H9 (cell line): ENCODE data around the gene ITGB2. TPM values are rescaled to one million over a fixed set of nuclear protein-coding genes. Genes with fewer than 3 reads are reported as not detected.

Experiments used
- DNase-seq: peaks from one replicate; pipeline ENCODE4 v3.0.0-alpha.2; 2017
- H2AFZ ChIP-seq: one replicate; pipeline ENCODE4 v1.6.1; 2013; ENCODE audit warnings: mild to moderate bottlenecking, low read length, control low read depth, moderate library complexity
- H2AK5ac ChIP-seq: 2 replicates; pipeline ENCODE4 v1.6.1; 2013; ENCODE audit warnings: low read length, control low read depth, mixed read lengths; ENCODE audit not compliant: insufficient read length
- H2BK120ac ChIP-seq: one replicate; pipeline ENCODE4 v1.6.1; 2013; ENCODE audit warnings: low read depth, mild to moderate bottlenecking, low read length, control low read depth, inconsistent platforms; ENCODE audit not compliant: poor library complexity, severe bottlenecking
- H2BK12ac ChIP-seq: 2 replicates; pipeline ENCODE4 v1.6.1; 2013; ENCODE audit warnings: low read length, control low read depth, mixed read lengths, low read depth; ENCODE audit not compliant: insufficient read length
- H2BK15ac ChIP-seq: 2 replicates; pipeline ENCODE4 v1.6.1; 2013; ENCODE audit warnings: low read depth, low read length, control low read depth
- H2BK20ac ChIP-seq: one replicate; pipeline ENCODE4 v1.6.1; 2013; ENCODE audit warnings: low read depth, mild to moderate bottlenecking, low read length, control low read depth, inconsistent platforms; ENCODE audit not compliant: poor library complexity, severe bottlenecking
- H2BK5ac ChIP-seq: 2 replicates; pipeline ENCODE4 v1.6.1; 2013; ENCODE audit warnings: low read length, control low read depth, mixed read lengths; ENCODE audit not compliant: insufficient read length
- H3K14ac ChIP-seq: 2 replicates; pipeline ENCODE4 v1.6.1; 2013; ENCODE audit warnings: low read length, control low read depth; ENCODE audit not compliant: insufficient read depth
- H3K18ac ChIP-seq: 2 replicates; pipeline ENCODE4 v1.6.1; 2013; ENCODE audit warnings: low read depth, mild to moderate bottlenecking, mixed read lengths, low read length, control low read depth; ENCODE audit not compliant: insufficient read length
- H3K23ac ChIP-seq: 2 replicates; pipeline ENCODE4 v1.6.1; 2013; ENCODE audit warnings: low read length, control low read depth, mixed read lengths, low read depth; ENCODE audit not compliant: insufficient read length
- H3K23me2 ChIP-seq: 2 replicates; pipeline ENCODE4 v1.6.1; 2013; ENCODE audit warnings: low read depth, mild to moderate bottlenecking, mixed read lengths, low read length, control low read depth; ENCODE audit not compliant: insufficient read length, poor library complexity, severe bottlenecking
- H3K27ac ChIP-seq: 2 replicates; pipeline ENCODE4 v1.5.1; 2013; ENCODE audit warnings: low read length, control low read depth, mixed read lengths, low read depth; ENCODE audit not compliant: insufficient read length
- H3K27me3 ChIP-seq: 2 replicates; pipeline ENCODE4 v1.6.1; 2013; ENCODE audit warnings: low read length, control low read depth, inconsistent platforms; ENCODE audit not compliant: insufficient read depth
- H3K4ac ChIP-seq: 2 replicates; pipeline ENCODE4 v1.6.1; 2013; ENCODE audit warnings: low read depth, mild to moderate bottlenecking, control low read depth, inconsistent platforms, low read length, moderate library complexity
- H3K4me1 ChIP-seq: 2 replicates; pipeline ENCODE4 v1.6.1; 2013; ENCODE audit warnings: low read length, control low read depth, inconsistent platforms; ENCODE audit not compliant: insufficient read depth
- H3K4me2 ChIP-seq: 2 replicates; pipeline ENCODE4 v1.6.1; 2013; ENCODE audit warnings: low read length, control low read depth, mixed read lengths; ENCODE audit not compliant: insufficient read length, insufficient read depth
- H3K56ac ChIP-seq: 2 replicates; pipeline ENCODE4 v1.6.1; 2013; ENCODE audit warnings: low read depth, mild to moderate bottlenecking, mixed read lengths, low read length, control low read depth; ENCODE audit not compliant: insufficient read length
- H3K79me1 ChIP-seq: 2 replicates; pipeline ENCODE4 v1.6.1; 2013; ENCODE audit warnings: low read depth, mild to moderate bottlenecking, moderate library complexity, low read length, control low read depth, inconsistent platforms; ENCODE audit not compliant: insufficient read depth, poor library complexity, severe bottlenecking
- H3K79me2 ChIP-seq: 2 replicates; pipeline ENCODE4 v1.6.1; 2013; ENCODE audit warnings: low read length, control low read depth, inconsistent platforms; ENCODE audit not compliant: insufficient read depth
- H3K9ac ChIP-seq: 2 replicates; pipeline ENCODE4 v1.6.1; 2013; ENCODE audit warnings: low read length, control low read depth, mixed read lengths; ENCODE audit not compliant: insufficient read length; ENCODE audit errors: extremely low read depth
- H3K9me3 ChIP-seq: one replicate; pipeline ENCODE4 v1.6.1; 2013; ENCODE audit warnings: low read depth, low read length, inconsistent platforms; ENCODE audit not compliant: control insufficient read depth
- H3T11ph ChIP-seq: one replicate; pipeline ENCODE4 v1.6.1; 2013; ENCODE audit warnings: mild to moderate bottlenecking, low read length, control low read depth, inconsistent platforms
- H4K20me1 ChIP-seq: one replicate; pipeline ENCODE4 v1.6.1; 2013; ENCODE audit not compliant: control insufficient read depth, insufficient read length, insufficient read depth
- H4K5ac ChIP-seq: 2 replicates; pipeline ENCODE4 v1.6.1; 2013; ENCODE audit warnings: low read depth, mild to moderate bottlenecking, mixed read lengths, low read length, control low read depth; ENCODE audit not compliant: insufficient read length
- H4K8ac ChIP-seq: replicated peaks from 2 replicates; pipeline ENCODE4 v1.6.1; 2013; ENCODE audit warnings: low read length, control low read depth, mixed read lengths, low read depth; ENCODE audit not compliant: insufficient read length
- H4K91ac ChIP-seq: 2 replicates; pipeline ENCODE4 v1.6.1; 2013; ENCODE audit warnings: low read depth, mild to moderate bottlenecking, moderate library complexity, mixed read lengths, low read length, control low read depth; ENCODE audit not compliant: insufficient read length
- H3K27ac Mint-ChIP-seq, 3 experiments: 2 replicates in 2 of 3; 3 replicates in 1 of 3; pipeline ENCODE4 v1.8.0; 2020 to 2021; ENCODE audit warnings: mixed read lengths in 3 of 3, mild to moderate bottlenecking in 1 of 3, moderate library complexity in 1 of 3
- H3K27me3 Mint-ChIP-seq: 2 replicates; pipeline ENCODE4 v1.8.0; 2021; ENCODE audit warnings: low read depth, mild to moderate bottlenecking, moderate library complexity, mixed read lengths
- H3K36me3 Mint-ChIP-seq, 3 experiments: 2 replicates in 2 of 3; 3 replicates in 1 of 3; pipeline ENCODE4 v1.8.0; 2020 to 2021; ENCODE audit warnings: low read depth in 3 of 3, mixed read lengths in 3 of 3; ENCODE audit not compliant: insufficient read depth in 1 of 3
- H3K4me1 Mint-ChIP-seq, 2 experiments: 2 replicates each; pipeline ENCODE4 v1.8.0; 2020; ENCODE audit warnings: mixed read lengths in 2 of 2
- H3K4me3 Mint-ChIP-seq, 2 experiments: 2 replicates in 1 of 2; 3 replicates in 1 of 2; pipeline ENCODE4 v1.8.0; 2020 to 2021; ENCODE audit warnings: mild to moderate bottlenecking in 2 of 2, mixed read lengths in 2 of 2, moderate library complexity in 1 of 2
- H3K9me3 Mint-ChIP-seq, 2 experiments: 2 replicates in 1 of 2; 3 replicates in 1 of 2; pipeline ENCODE4 v1.8.0; 2020; ENCODE audit warnings: mild to moderate bottlenecking in 2 of 2, mixed read lengths in 2 of 2, moderate library complexity in 1 of 2
- WGBS: extraction: QIAGEN DNeasy Blood & Tissue Kit; methylation state at CpG from one replicate; pipeline ENCODE4 v1.1.7; 2013; ENCODE audit warnings: missing lambda C conversion rate, low lambda C conversion rate, mixed read lengths; ENCODE audit not compliant: insufficient read length; ENCODE audit errors: extremely low coverage; 5-methylcytosine and 5-hydroxymethylcytosine counted together
- total RNA-seq: library from RNA; stranded (reverse); gene quantifications from 2 replicates; pipeline ENCODE4 v1.2.1, GENCODE V29; 2021
- TF ChIP-seq, protein P1 (sequence below): fragments of 200-600 bp; sonication (generic); conservative IDR thresholded peaks from 3 replicates; pipeline ENCODE4 v1.8.0; 2021; ENCODE audit warnings: antibody characterized with exemption, mild to moderate bottlenecking

Gene ITGB2
- total RNA-seq, 1 experiment from 2014 or later, result 1.1 TPM

DNA sequence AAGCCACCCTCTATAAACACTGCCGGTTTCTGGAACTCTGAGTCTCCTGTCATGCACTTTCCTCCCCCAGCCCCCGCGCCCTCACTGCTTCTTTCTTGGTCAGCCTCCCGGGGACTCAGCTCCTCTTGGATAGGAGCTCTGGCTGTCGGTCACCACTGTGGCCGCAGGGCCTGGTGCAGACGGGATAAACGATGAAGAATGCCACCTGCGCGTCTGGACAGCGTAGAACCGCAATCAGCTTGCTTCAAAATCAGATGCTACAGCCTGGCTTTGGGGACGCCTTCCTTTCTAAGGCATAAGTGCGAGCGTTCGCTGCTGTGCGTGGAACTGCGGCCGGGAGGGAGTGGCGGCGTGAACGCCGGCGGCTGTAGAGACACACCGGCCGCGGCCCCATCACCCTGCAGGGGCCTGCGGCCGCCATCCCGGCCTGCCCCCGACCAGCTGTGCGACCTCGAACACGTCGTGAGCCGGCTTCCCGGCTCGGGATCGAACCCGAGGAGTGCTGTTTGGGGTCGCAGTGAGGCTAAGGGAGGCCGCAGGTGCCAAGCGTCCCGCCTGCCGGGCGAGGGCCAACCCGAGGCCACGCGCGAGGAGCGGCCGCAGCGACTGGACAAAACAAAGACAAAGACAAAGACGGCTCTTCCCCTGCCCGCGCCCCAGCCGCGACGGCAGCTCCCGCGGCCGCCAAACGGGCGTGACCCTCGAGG, 47.9 kb downstream of the ITGB2 start:
- H3K23ac ChIP-seq, result no peak overlapping the region
- H2BK5ac ChIP-seq, result no peak overlapping the region
- H2BK15ac ChIP-seq, result no peak overlapping the region
- H3K23me2 ChIP-seq, result peaks cover 24% of the 10 kb centered on the region
- no peak overlapping the region for H3K4ac ChIP-seq
- Mint-ChIP-seq H3K36me3 (peaks cover 0 to 7% (median 2%) of the 10 kb centered on the region in 3 experiments; a peak in 4 of 7 replicates), H3K27ac (peak overlapping the region in 1 of 3 experiments; percentile 64; a peak in 2 of 7 replicates), H3K4me3 (peak overlapping the region; percentile 89 to 91), H3K9me3 (no peaks in the 10 kb centered on the region), H3K4me1 (peaks cover 35 to 36% of the 10 kb centered on the region in 2 experiments), H3K27me3 (peaks cover 32% of the 10 kb centered on the region)
- H2BK12ac ChIP-seq, result no peak overlapping the region
- peaks cover 6% of the 10 kb centered on the region for H3K4me1 ChIP-seq
- no peak overlapping the region for H2AK5ac ChIP-seq
- peaks cover 40% of the 10 kb centered on the region for H3K79me2 ChIP-seq
- H4K8ac ChIP-seq, result no peak overlapping the region
- no peak overlapping the region for H2BK20ac ChIP-seq
- H4K20me1 ChIP-seq, result no peaks in the 10 kb centered on the region
- H3K27ac ChIP-seq, result no peak overlapping the region
- DNase-seq, result no peak
- peaks cover 25% of the 10 kb centered on the region for H3K79me1 ChIP-seq
- H2AFZ ChIP-seq, result no peak overlapping the region
- no peak overlapping the region for H4K5ac ChIP-seq
- no CpG with 5 or more reads among the region's 65 CpGs for WGBS
- H3K9ac ChIP-seq, result peak overlapping the region; percentile 80
- no peaks in the 10 kb centered on the region for H3K9me3 ChIP-seq
- H3K56ac ChIP-seq, result no peak overlapping the region
- H3T11ph ChIP-seq, result no peak overlapping the region
- H3K4me2 ChIP-seq, result peak overlapping the region; percentile 80
- no peaks in the 10 kb centered on the region; the same call in 1 of the 2 replicates for H3K27me3 ChIP-seq
- H3K18ac ChIP-seq, result no peak overlapping the region
- peak overlapping the region; percentile 85 for H3K14ac ChIP-seq
- no peak overlapping the region for H4K91ac ChIP-seq
- no peak overlapping the region for H2BK120ac ChIP-seq
- TF ChIP-seq, protein P1, sequence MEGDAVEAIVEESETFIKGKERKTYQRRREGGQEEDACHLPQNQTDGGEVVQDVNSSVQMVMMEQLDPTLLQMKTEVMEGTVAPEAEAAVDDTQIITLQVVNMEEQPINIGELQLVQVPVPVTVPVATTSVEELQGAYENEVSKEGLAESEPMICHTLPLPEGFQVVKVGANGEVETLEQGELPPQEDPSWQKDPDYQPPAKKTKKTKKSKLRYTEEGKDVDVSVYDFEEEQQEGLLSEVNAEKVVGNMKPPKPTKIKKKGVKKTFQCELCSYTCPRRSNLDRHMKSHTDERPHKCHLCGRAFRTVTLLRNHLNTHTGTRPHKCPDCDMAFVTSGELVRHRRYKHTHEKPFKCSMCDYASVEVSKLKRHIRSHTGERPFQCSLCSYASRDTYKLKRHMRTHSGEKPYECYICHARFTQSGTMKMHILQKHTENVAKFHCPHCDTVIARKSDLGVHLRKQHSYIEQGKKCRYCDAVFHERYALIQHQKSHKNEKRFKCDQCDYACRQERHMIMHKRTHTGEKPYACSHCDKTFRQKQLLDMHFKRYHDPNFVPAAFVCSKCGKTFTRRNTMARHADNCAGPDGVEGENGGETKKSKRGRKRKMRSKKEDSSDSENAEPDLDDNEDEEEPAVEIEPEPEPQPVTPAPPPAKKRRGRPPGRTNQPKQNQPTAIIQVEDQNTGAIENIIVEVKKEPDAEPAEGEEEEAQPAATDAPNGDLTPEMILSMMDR, result no peak
